Right atrium auricular region (tissue), 2 donors: ENCODE results near the gene PITRM1. TPM values are rescaled to one million over a fixed set of nuclear protein-coding genes. Genes with fewer than 3 reads are reported as not detected.

Source experiments
- DNase-seq: peaks from one replicate; pipeline ENCODE4 v3.0.0-alpha.2; 2019; ENCODE audit warnings: low spot score
- H3K27ac ChIP-seq, 2 donors: fragments of 200-600 bp; sonication (generic); 1 replicate in 1 of 2; 2 replicates in 1 of 2; pipeline ENCODE4 v1.5.1; 2016 to 2019
- H3K27me3 ChIP-seq, 2 donors: fragments of 200-600 bp; sonication (generic); one replicate each; pipeline versions ENCODE4 v1.5.1 to v1.6.0; 2017 to 2019
- H3K36me3 ChIP-seq: fragments of 200-600 bp; sonication (generic); one replicate; pipeline ENCODE4 v1.5.1; 2016
- H3K4me1 ChIP-seq, 2 donors: fragments of 200-600 bp; sonication (generic); one replicate each; pipeline versions ENCODE4 v1.5.1 to v1.6.0; 2017 to 2019
- H3K4me3 ChIP-seq, 2 donors: fragments of 200-600 bp; sonication (generic); 1 replicate in 1 of 2; 2 replicates in 1 of 2; pipeline ENCODE4 v1.5.1; 2017 to 2019; ENCODE audit warnings: mild to moderate bottlenecking in 1 of 2, moderate library complexity in 1 of 2
- H3K9me3 ChIP-seq, 2 donors: fragments of 200-600 bp; sonication (generic); one replicate each; pipeline ENCODE4 v1.5.1; 2019
- CTCF ChIP-seq, 2 donors: fragments of 200-600 bp; sonication (generic); IDR thresholded peaks; one replicate each; pipeline ENCODE4 v1.5.1; 2019; ENCODE audit warnings: antibody characterized with exemption in 2 of 2
- total RNA-seq, 2 donors: library from RNA; depleted of rRNA; stranded (reverse); fragments of >200 nt; gene quantifications; one replicate each; pipeline ENCODE4 v1.1.0, GENCODE V29; 2016

The PITRM1 gene
- total RNA-seq, 2 donors from 2014 or later, result 68.3 to 89.6 TPM

- no peak overlapping the region for H3K27ac ChIP-seq
- peaks cover 95% of the 10 kb centered on the region for H3K36me3 ChIP-seq
- H3K9me3 ChIP-seq, result no peaks in the 10 kb centered on the region
- H3K4me3 ChIP-seq, result no peak overlapping the region
- H3K27me3 ChIP-seq, result no peaks in the 10 kb centered on the region
- TF ChIP-seq CTCF (IDR thresholded peaks at IDR 0.05), result no peak
- no peaks in the 10 kb centered on the region for H3K4me1 ChIP-seq
- DNase-seq, result no peak
Observed at GRCh38 chr10:3149918-3150317, 22.7 kb downstream of the PITRM1 start.

- no peaks in the 10 kb centered on the region for H3K9me3 ChIP-seq
- no peak for DNase-seq
- H3K27ac ChIP-seq, result no peak overlapping the region
- H3K27me3 ChIP-seq, result no peaks in the 10 kb centered on the region
- no peak overlapping the region for H3K4me3 ChIP-seq
- no peak for TF ChIP-seq CTCF (IDR thresholded peaks at IDR 0.05)
- H3K36me3 ChIP-seq, result peaks cover 95% of the 10 kb centered on the region
- no peaks in the 10 kb centered on the region for H3K4me1 ChIP-seq
Observed at GRCh38 chr10:3148994-3149393, 23.6 kb downstream of the PITRM1 start.

GRCh38 chr10:3148041-3148440 is 24.5 kb downstream of the PITRM1 start:
- no peak overlapping the region for H3K4me3 ChIP-seq
- no peak for TF ChIP-seq CTCF (IDR thresholded peaks at IDR 0.05)
- peaks cover 95% of the 10 kb centered on the region for H3K36me3 ChIP-seq

GRCh38 chr10:3147117-3147820 is 25.3 kb downstream of the PITRM1 start:
- Histone ChIP-seq H3K9me3 (no peaks in the 10 kb centered on the region), H3K4me1 (no peaks in the 10 kb centered on the region), H3K27ac (no peak overlapping the region), H3K4me3 (no peak overlapping the region), H3K36me3 (peaks cover 98% of the 10 kb centered on the region), H3K27me3 (no peaks in the 10 kb centered on the region)
- DNase-seq, result no peak
- no peak for TF ChIP-seq CTCF (IDR thresholded peaks at IDR 0.05)

More at GRCh38 chr10:3148041-3148440, 24.5 kb downstream of the PITRM1 start:
- Histone ChIP-seq H3K9me3 (no peaks in the 10 kb centered on the region), H3K4me1 (no peaks in the 10 kb centered on the region), H3K27ac (no peak overlapping the region), H3K27me3 (no peaks in the 10 kb centered on the region)
- no peak for DNase-seq

GRCh38 chr10:3146289-3146688 is 26.3 kb downstream of the PITRM1 start:
- H3K36me3 ChIP-seq, result peaks cover 98% of the 10 kb centered on the region
- no peak overlapping the region for H3K27ac ChIP-seq
- no peaks in the 10 kb centered on the region for H3K9me3 ChIP-seq
- H3K4me3 ChIP-seq, result no peak overlapping the region
- no peaks in the 10 kb centered on the region for H3K4me1 ChIP-seq
- TF ChIP-seq CTCF (IDR thresholded peaks at IDR 0.05), result no peak
- no peak for DNase-seq
- H3K27me3 ChIP-seq, result no peaks in the 10 kb centered on the region

GRCh38 chr10:3145366-3145765 is 27.2 kb downstream of the PITRM1 start:
- H3K9me3 ChIP-seq, result no peaks in the 10 kb centered on the region
- H3K4me1 ChIP-seq, result peaks cover 0 to 5% of the 10 kb centered on the region in 2 donors
- no peak overlapping the region for H3K4me3 ChIP-seq
- no peak for DNase-seq
- H3K36me3 ChIP-seq, result peaks cover 98% of the 10 kb centered on the region
- no peak overlapping the region for H3K27ac ChIP-seq
- TF ChIP-seq CTCF (IDR thresholded peaks at IDR 0.05), result no peak
- no peaks in the 10 kb centered on the region for H3K27me3 ChIP-seq
